HG03575 (cell line): Measurements from ENCODE around the gene CNIH1.
"Not testable (repeated sequence)": the region's sequence is repeated elsewhere in the genome, so short reads cannot be mapped to it uniquely, and the experiment has no call there.

ENCODE experiments used
- ATAC-seq: cut with Tn5 transposase; IDR thresholded peaks from one replicate; pipeline ENCODE4 v1.9.1; 2021; ENCODE audit not compliant: unreplicated experiment, insufficient number of reproducible peaks, low FRiP score; ENCODE audit errors: extremely low read depth

The CNIH1 gene

GRCh38 chr14:54394596-54394995 lies 46.6 kb downstream of the CNIH1 start:
- ATAC-seq: no peak

GRCh38 chr14:54392986-54393884 lies 47.9 kb downstream of the CNIH1 start:
- ATAC-seq: not testable (repeated sequence)

- ATAC-seq: no peak
Measured at GRCh38 chr14:54392131-54392859, 48.9 kb downstream of the CNIH1 start.

GRCh38 chr14:54387328-54387727 lies 53.8 kb downstream of the CNIH1 start:
- no peak for ATAC-seq

GRCh38 chr14:54385556-54385955 lies 55.6 kb downstream of the CNIH1 start:
- no peak for ATAC-seq

GRCh38 chr14:54383835-54384234 lies 57.3 kb downstream of the CNIH1 start:
- ATAC-seq: no peak

- no peak for ATAC-seq
Measured at GRCh38 chr14:54381821-54382220, 59.4 kb downstream of the CNIH1 start.

GRCh38 chr14:54380558-54380957 lies 60.6 kb downstream of the CNIH1 start:
- not testable (repeated sequence) for ATAC-seq

- ATAC-seq: not testable (repeated sequence)
Measured at GRCh38 chr14:54378893-54379292, 62.3 kb downstream of the CNIH1 start.

- no peak for ATAC-seq
Measured at GRCh38 chr14:54377501-54377900, 63.7 kb downstream of the CNIH1 start.

GRCh38 chr14:54374117-54374884 lies 66.9 kb downstream of the CNIH1 start:
- no peak for ATAC-seq
